ENCODE data around the gene GBGT1.

DNA sequence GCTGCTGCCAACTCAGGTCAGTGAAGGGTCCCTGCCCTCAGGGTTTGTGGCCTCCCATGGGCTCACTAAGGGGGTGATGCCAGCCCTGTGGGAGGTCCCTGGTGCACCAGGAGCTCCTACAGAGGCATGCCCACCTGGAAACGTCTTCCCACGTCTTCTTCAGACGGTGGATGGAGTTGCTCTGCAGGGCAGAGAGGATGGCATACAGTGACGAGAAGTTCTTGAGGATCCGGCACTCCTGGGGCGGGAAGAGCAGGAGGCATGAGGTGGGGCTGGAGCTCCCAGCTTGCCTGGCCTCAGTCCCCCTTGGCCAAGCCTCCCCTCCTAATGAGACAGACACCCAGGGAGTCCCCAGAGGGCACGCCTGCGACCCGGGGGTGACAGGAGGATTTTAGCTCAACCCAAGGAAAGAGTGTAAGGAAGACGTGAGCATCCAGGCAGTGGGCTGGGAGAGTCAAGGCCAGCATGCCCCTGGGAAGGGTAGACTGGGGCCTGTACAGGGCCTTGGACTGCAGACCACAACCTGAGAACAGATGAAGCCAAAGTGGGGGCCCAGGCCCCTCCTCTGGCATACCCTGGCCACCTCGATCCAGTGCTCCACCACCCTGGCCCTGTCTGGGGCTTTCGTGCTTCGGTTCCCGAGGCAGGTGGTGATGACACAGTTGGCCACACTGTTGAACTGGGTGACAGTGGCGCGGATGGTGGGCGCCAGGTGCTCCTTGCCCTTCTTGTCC lies 57.0 kb downstream of the GBGT1 start:
- TF ChIP-seq, protein P1, sequence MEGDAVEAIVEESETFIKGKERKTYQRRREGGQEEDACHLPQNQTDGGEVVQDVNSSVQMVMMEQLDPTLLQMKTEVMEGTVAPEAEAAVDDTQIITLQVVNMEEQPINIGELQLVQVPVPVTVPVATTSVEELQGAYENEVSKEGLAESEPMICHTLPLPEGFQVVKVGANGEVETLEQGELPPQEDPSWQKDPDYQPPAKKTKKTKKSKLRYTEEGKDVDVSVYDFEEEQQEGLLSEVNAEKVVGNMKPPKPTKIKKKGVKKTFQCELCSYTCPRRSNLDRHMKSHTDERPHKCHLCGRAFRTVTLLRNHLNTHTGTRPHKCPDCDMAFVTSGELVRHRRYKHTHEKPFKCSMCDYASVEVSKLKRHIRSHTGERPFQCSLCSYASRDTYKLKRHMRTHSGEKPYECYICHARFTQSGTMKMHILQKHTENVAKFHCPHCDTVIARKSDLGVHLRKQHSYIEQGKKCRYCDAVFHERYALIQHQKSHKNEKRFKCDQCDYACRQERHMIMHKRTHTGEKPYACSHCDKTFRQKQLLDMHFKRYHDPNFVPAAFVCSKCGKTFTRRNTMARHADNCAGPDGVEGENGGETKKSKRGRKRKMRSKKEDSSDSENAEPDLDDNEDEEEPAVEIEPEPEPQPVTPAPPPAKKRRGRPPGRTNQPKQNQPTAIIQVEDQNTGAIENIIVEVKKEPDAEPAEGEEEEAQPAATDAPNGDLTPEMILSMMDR (IDR thresholded peaks at IDR 0.05 in 4 of 5, conservative IDR thresholded peaks at IDR 0.05 in 1 of 5): no peak
- no peak for TF ChIP-seq POLR2A (IDR thresholded peaks at IDR 0.05)

Measured in gastrocnemius medialis (tissue), 4 donors.